Anterior cingulate cortex (tissue), 58 donors: ENCODE results near the gene ELN.

Source experiments
- DNase-seq, 58 donors: peaks; one replicate each; lab custom pipeline; 2025; lab: John Stamatoyannopoulos, UW

ELN gene

GRCh38 chr7:74116356-74116755 is 88.4 kb downstream of the ELN start:
- no peak for DNase-seq
